IPS-18a (cell line): Measurements from ENCODE around the gene DKK2.

Experiments used
- H3K27ac ChIP-seq: one replicate; pipeline ENCODE4 v1.5.1; 2013; ENCODE audit warnings: low read length
- H3K27me3 ChIP-seq: one replicate; pipeline ENCODE4 v1.6.1; 2013; ENCODE audit warnings: mild to moderate bottlenecking, low read length; ENCODE audit not compliant: control insufficient read depth, insufficient read depth
- H3K36me3 ChIP-seq: one replicate; pipeline ENCODE4 v1.6.1; 2013; ENCODE audit warnings: low read depth, low read length; ENCODE audit not compliant: control insufficient read depth
- H3K4me1 ChIP-seq: one replicate; pipeline ENCODE4 v1.6.1; 2013; ENCODE audit warnings: low read depth, low read length; ENCODE audit not compliant: control insufficient read depth
- H3K4me3 ChIP-seq: one replicate; pipeline ENCODE4 v1.5.1; 2013; ENCODE audit warnings: low read length
- H3K9ac ChIP-seq: one replicate; pipeline ENCODE4 v1.6.1; 2013; ENCODE audit warnings: mild to moderate bottlenecking, low read length, moderate library complexity
- H3K9me3 ChIP-seq: one replicate; pipeline ENCODE4 v1.6.1; 2013; ENCODE audit warnings: low read depth, low read length; ENCODE audit not compliant: control insufficient read depth

Gene DKK2, protein sequence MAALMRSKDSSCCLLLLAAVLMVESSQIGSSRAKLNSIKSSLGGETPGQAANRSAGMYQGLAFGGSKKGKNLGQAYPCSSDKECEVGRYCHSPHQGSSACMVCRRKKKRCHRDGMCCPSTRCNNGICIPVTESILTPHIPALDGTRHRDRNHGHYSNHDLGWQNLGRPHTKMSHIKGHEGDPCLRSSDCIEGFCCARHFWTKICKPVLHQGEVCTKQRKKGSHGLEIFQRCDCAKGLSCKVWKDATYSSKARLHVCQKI

GRCh38 chr4:107035819-107036583, at the start of gene DKK2:
TSS of gene DKK2 (minus strand) at chr4:107036313. CDS start at chr4:107035591, 722 bp downstream.
- peak within 1 kb of the TSS; percentile 76 for H3K4me3 ChIP-seq
- no peaks in the 10 kb centered on the region for H3K36me3 ChIP-seq
- H3K4me1 ChIP-seq, result peaks cover 11% of the 10 kb centered on the region
- H3K9ac ChIP-seq, result peak within 1 kb of the TSS; percentile 13
- H3K27me3 ChIP-seq, result peaks cover 61% of the 10 kb centered on the region
- H3K27ac ChIP-seq, result no peak within 1 kb of the TSS
- H3K9me3 ChIP-seq, result no peaks in the 10 kb centered on the region

DNA sequence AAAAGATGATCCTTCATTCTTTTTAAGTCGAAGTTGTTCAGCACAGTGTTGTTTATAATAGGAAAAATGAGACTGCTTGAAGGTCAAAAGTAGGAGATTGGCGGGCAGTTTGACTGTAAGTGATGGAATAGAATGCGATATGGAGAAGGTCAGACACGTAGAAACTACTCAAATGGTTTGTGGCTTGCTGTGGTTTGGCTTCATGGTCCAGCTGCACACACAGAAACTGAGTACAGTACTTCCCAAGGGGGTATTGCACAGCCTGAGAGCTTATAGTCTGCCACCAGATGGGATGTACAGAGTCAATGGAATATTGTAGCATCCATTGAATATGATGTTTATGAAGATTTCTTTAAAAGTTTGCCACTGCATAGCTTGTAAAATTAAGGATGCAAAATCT, 41.1 kb upstream of the DKK2 start:
- no peaks in the 10 kb centered on the region for H3K27me3 ChIP-seq
- H3K9ac ChIP-seq, result no peak overlapping the region
- no peaks in the 10 kb centered on the region for H3K9me3 ChIP-seq
- H3K36me3 ChIP-seq, result no peaks in the 10 kb centered on the region
- no peak overlapping the region for H3K27ac ChIP-seq
- H3K4me3 ChIP-seq, result no peak overlapping the region
- no peaks in the 10 kb centered on the region for H3K4me1 ChIP-seq

- H3K4me3 ChIP-seq, result no peak overlapping the region
- no peaks in the 10 kb centered on the region for H3K27me3 ChIP-seq
- no peaks in the 10 kb centered on the region for H3K9me3 ChIP-seq
- no peaks in the 10 kb centered on the region for H3K36me3 ChIP-seq
- H3K4me1 ChIP-seq, result no peaks in the 10 kb centered on the region
- no peak overlapping the region for H3K27ac ChIP-seq
- H3K9ac ChIP-seq, result no peak overlapping the region
These were observed 37.0 kb upstream of the DKK2 start for GRCh38 chr4:107072836-107073736.

DNA sequence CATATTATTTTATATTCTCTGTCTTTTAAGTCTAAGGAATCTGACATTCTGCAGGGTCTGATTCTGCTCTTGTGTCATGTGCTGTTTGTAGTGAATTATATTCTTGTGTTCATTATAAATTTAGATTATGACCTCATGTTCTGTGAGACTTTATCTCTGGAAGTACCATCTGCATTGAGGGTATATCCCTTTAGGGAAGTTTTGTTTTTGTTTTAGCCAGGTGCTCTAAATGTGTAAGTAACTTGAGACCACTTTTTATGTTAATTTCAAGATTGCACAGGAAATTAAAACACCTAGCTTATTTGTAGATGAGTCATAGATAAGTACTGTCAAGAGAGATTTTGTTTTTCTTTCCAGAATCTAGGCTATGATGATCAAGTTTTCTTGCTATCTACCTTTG, 35.0 kb upstream of the DKK2 start:
- Histone ChIP-seq H3K9ac (no peak overlapping the region), H3K9me3 (no peaks in the 10 kb centered on the region), H3K36me3 (no peaks in the 10 kb centered on the region), H3K27ac (no peak overlapping the region), H3K4me3 (no peak overlapping the region), H3K27me3 (no peaks in the 10 kb centered on the region), H3K4me1 (no peaks in the 10 kb centered on the region)

DNA sequence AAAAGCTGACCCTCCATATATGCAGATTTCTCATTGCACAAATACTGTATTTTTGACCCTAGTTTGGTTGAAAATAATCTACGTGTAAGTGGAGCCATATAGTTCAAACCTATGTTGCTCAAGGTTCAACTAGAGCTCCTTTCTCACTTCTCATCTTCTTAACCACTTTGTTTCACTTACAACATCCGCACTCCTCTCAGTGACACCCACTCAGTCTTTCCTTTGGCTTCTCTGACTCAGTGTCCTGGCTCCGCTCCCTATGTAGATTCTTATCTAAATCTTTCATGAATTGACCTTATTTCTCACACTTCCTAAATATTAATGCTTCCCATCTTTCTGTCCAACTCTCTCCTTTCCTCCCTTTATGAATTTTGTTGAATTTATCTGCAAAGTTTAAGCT, 32.9 kb upstream of the DKK2 start:
- no peaks in the 10 kb centered on the region for H3K27me3 ChIP-seq
- no peaks in the 10 kb centered on the region for H3K36me3 ChIP-seq
- no peaks in the 10 kb centered on the region for H3K4me1 ChIP-seq
- H3K27ac ChIP-seq, result no peak overlapping the region
- no peak overlapping the region for H3K4me3 ChIP-seq
- no peak overlapping the region for H3K9ac ChIP-seq
- no peaks in the 10 kb centered on the region for H3K9me3 ChIP-seq

GRCh38 chr4:107068116-107068515, 32.0 kb upstream of the DKK2 start:
- no peaks in the 10 kb centered on the region for H3K27me3 ChIP-seq
- no peaks in the 10 kb centered on the region for H3K36me3 ChIP-seq
- H3K9ac ChIP-seq, result no peak overlapping the region
- H3K27ac ChIP-seq, result no peak overlapping the region
- no peaks in the 10 kb centered on the region for H3K9me3 ChIP-seq
- H3K4me3 ChIP-seq, result no peak overlapping the region
- H3K4me1 ChIP-seq, result no peaks in the 10 kb centered on the region

GRCh38 chr4:107066621-107067020, 30.5 kb upstream of the DKK2 start:
- H3K9me3 ChIP-seq, result no peaks in the 10 kb centered on the region
- no peak overlapping the region for H3K4me3 ChIP-seq
- H3K9ac ChIP-seq, result no peak overlapping the region
- no peak overlapping the region for H3K27ac ChIP-seq
- H3K36me3 ChIP-seq, result no peaks in the 10 kb centered on the region
- H3K27me3 ChIP-seq, result no peaks in the 10 kb centered on the region
- H3K4me1 ChIP-seq, result no peaks in the 10 kb centered on the region

GRCh38 chr4:107065201-107065600, 29.1 kb upstream of the DKK2 start:
- Histone ChIP-seq H3K27ac (no peak overlapping the region), H3K27me3 (no peaks in the 10 kb centered on the region), H3K9ac (no peak overlapping the region), H3K9me3 (no peaks in the 10 kb centered on the region), H3K4me3 (no peak overlapping the region), H3K4me1 (no peaks in the 10 kb centered on the region), H3K36me3 (no peaks in the 10 kb centered on the region)

DNA sequence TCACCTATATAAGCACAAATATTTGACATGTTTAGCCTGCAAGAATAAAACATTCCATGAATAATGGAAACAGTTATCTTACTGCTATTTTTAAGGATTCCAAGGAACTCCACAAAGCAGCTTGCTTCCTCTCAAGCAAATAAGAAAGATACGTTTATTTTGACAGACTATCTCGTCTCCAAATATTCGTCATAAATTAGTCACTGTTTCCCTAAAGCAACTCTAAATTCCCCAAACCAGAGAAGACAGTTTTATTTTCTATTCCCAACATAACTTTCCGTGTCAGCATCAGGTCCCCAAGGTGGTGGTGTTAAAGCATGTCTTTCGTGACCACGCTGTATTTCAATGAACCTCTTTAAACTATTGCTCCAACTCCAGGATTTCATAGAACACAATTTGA, 24.3 kb upstream of the DKK2 start:
- H3K9ac ChIP-seq, result no peak overlapping the region
- no peaks in the 10 kb centered on the region for H3K9me3 ChIP-seq
- no peaks in the 10 kb centered on the region for H3K27me3 ChIP-seq
- no peaks in the 10 kb centered on the region for H3K4me1 ChIP-seq
- H3K36me3 ChIP-seq, result no peaks in the 10 kb centered on the region
- no peak overlapping the region for H3K4me3 ChIP-seq
- H3K27ac ChIP-seq, result no peak overlapping the region

DNA sequence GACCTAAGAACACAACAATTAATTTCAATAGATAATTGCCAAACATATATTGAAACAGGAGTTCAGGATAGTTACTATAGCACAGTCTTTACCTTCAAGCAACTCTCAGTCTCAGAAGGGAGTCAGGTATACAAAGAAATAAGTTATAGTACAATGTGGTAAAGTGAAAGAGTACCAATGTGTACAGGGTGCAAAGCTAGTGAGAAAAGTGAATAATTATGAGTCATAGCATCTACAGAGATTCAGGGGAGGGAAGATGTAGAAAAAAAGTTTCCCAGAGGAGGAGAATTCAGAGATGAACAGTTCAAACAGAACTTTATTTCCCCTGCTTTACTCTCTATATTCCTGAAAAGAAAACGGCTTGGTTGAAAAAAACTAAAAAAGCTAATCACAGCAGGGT, 22.7 kb upstream of the DKK2 start:
- H3K4me3 ChIP-seq, result no peak overlapping the region
- no peak overlapping the region for H3K9ac ChIP-seq
- no peaks in the 10 kb centered on the region for H3K27me3 ChIP-seq
- H3K36me3 ChIP-seq, result no peaks in the 10 kb centered on the region
- H3K4me1 ChIP-seq, result no peaks in the 10 kb centered on the region
- no peaks in the 10 kb centered on the region for H3K9me3 ChIP-seq
- no peak overlapping the region for H3K27ac ChIP-seq

DNA sequence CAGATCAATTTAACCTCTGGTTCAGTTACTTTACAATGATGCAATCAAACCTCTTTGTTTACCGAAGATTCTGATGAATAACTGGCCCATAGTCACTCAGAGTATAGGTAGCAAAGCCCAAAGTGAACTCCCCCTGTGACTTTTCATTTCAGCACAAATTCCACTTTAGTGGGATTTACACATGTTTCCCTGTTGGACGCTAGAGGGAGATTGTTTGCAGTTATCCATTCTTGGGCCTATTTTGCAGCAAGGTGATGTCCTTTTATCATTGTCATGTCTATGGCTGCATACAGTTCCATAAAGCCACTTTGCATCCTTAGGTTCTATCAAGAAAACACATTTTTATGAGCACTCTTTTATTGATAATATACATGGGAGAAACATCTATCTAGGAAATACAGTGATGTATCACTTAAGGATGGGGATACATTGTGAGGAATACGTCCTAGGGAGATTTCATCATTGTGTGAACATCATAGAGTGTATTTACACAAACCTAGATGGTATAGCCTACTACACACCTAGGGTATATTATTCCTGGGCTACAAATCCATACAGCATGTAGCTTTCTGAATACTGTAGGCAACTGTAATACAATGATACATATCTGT, 14.5 kb upstream of the DKK2 start:
- no peak overlapping the region for H3K9ac ChIP-seq
- H3K27me3 ChIP-seq, result no peaks in the 10 kb centered on the region
- H3K9me3 ChIP-seq, result peaks cover 12% of the 10 kb centered on the region
- H3K27ac ChIP-seq, result no peak overlapping the region
- H3K4me3 ChIP-seq, result no peak overlapping the region
- H3K4me1 ChIP-seq, result no peaks in the 10 kb centered on the region
- no peaks in the 10 kb centered on the region for H3K36me3 ChIP-seq
